Breast epithelium (tissue), 4 donors: ENCODE results near the gene EIF3F. TPM values are rescaled to one million over a fixed set of nuclear protein-coding genes. Genes with fewer than 3 reads are reported as not detected.

ENCODE experiments used
- DNase-seq, 2 donors: peaks; one replicate each; pipeline ENCODE4 v3.0.0-alpha.2; 2019; ENCODE audit warnings: low spot score in 2 of 2
- H3K27ac ChIP-seq, 2 donors: fragments of 200-600 bp; sonication (generic) in 1 of 2; one replicate each; pipeline ENCODE4 v1.5.1; 2016 to 2019; ENCODE audit warnings: mild to moderate bottlenecking in 1 of 2
- H3K27me3 ChIP-seq, 2 donors: fragments of 200-600 bp; sonication (generic) in 1 of 2; one replicate each; pipeline versions ENCODE4 v1.5.1 to v1.6.0; 2017 to 2019; ENCODE audit warnings: control low read depth in 1 of 2, mild to moderate bottlenecking in 1 of 2
- H3K36me3 ChIP-seq: fragments of 200-600 bp; one replicate; pipeline ENCODE4 v1.5.1; 2019
- H3K4me1 ChIP-seq, 2 donors: fragments of 200-600 bp; sonication (generic); one replicate each; pipeline ENCODE4 v1.5.1; 2016 to 2019; ENCODE audit warnings: control low read depth in 1 of 2
- H3K4me3 ChIP-seq, 3 donors: fragments of 200-600 bp; sonication (generic); 1 replicate in 2 of 3; 2 replicates in 1 of 3; pipeline ENCODE4 v1.5.1; 2016 to 2019; ENCODE audit warnings: mild to moderate bottlenecking in 3 of 3, moderate library complexity in 2 of 3
- H3K9me3 ChIP-seq, 2 donors: fragments of 200-600 bp; sonication (generic) in 1 of 2; one replicate each; pipeline ENCODE4 v1.5.1; 2016 to 2019; ENCODE audit warnings: control low read depth in 1 of 2
- CTCF ChIP-seq, 3 donors: fragments of 450-650 bp; IDR thresholded peaks; one replicate each; pipeline ENCODE4 v1.5.1; 2016 to 2017; ENCODE audit warnings: antibody characterized with exemption in 3 of 3, mild to moderate bottlenecking in 3 of 3, moderate library complexity in 3 of 3
- POLR2A ChIP-seq: fragments of 450-650 bp; IDR thresholded peaks from one replicate; pipeline ENCODE4 v1.6.1; 2016; ENCODE audit warnings: antibody characterized with exemption, mild to moderate bottlenecking, moderate library complexity
- POLR2AphosphoS5 ChIP-seq, 3 donors: sonication (generic); formaldehyde crosslinking; IDR thresholded peaks; one replicate each; pipeline ENCODE4 v1.6.1; 2017; ENCODE audit warnings: antibody characterized with exemption in 3 of 3
- intact Hi-C: fragments of 100-400 bp; cut with DNase I; formaldehyde crosslinking; loops from one replicate; pipeline ENCODE4 v1.15.1; 2023; ENCODE audit warnings: low total_unique reads
- total RNA-seq, 3 donors: library from RNA; depleted of rRNA; stranded (reverse); fragments of >200 nt; gene quantifications; one replicate each; pipeline ENCODE4 v1.1.0, GENCODE V29; 2016

EIF3F gene
- total RNA-seq, 3 donors from 2014 or later: 145 to 180 (median 151) TPM

GRCh38 chr11:8019314-8020243 lies 32.4 kb downstream of the EIF3F start:
- intact Hi-C loops: no loop called here
- peak overlapping the region; percentile 89 to 94 for H3K27ac ChIP-seq
- no peaks in the 10 kb centered on the region for H3K27me3 ChIP-seq
- TF ChIP-seq POLR2AphosphoS5 (IDR thresholded peaks at IDR 0.05) (no peak), CTCF (IDR thresholded peaks at IDR 0.05) (no peak), POLR2A (no peak)
- H3K4me3 ChIP-seq: peak overlapping the region; percentile 64 to 83 (median 69)
- H3K4me1 ChIP-seq: no peaks in the 10 kb centered on the region
- H3K9me3 ChIP-seq: no peaks in the 10 kb centered on the region
- no peak for DNase-seq
- no peaks in the 10 kb centered on the region for H3K36me3 ChIP-seq

GRCh38 chr11:8020244-8020597 lies 33.1 kb downstream of the EIF3F start:
- intact Hi-C loops: no loop called here
- H3K4me3 ChIP-seq: peak overlapping the region; percentile 64 to 83 (median 69)
- H3K27ac ChIP-seq: peak overlapping the region in 1 of 2 donors; percentile 94
- no peaks in the 10 kb centered on the region for H3K36me3 ChIP-seq
- no peak for DNase-seq
- H3K4me1 ChIP-seq: no peaks in the 10 kb centered on the region
- no peaks in the 10 kb centered on the region for H3K27me3 ChIP-seq
- no peaks in the 10 kb centered on the region for H3K9me3 ChIP-seq
- no peak for TF ChIP-seq CTCF (IDR thresholded peaks at IDR 0.05)
- no peak for TF ChIP-seq POLR2AphosphoS5 (IDR thresholded peaks at IDR 0.05)
- no peak for TF ChIP-seq POLR2A

- H3K4me3 ChIP-seq: no peak overlapping the region
- H3K27me3 ChIP-seq: no peaks in the 10 kb centered on the region
- H3K36me3 ChIP-seq: no peaks in the 10 kb centered on the region
- no peak overlapping the region for H3K27ac ChIP-seq
- no peaks in the 10 kb centered on the region for H3K4me1 ChIP-seq
- no peak for TF ChIP-seq POLR2A
- no peak for TF ChIP-seq POLR2AphosphoS5 (IDR thresholded peaks at IDR 0.05)
- no peak for TF ChIP-seq CTCF (IDR thresholded peaks at IDR 0.05)
- H3K9me3 ChIP-seq: no peaks in the 10 kb centered on the region
- intact Hi-C loops: no loop called here
- DNase-seq: no peak
Measured at GRCh38 chr11:8021920-8022319, 34.8 kb downstream of the EIF3F start.

GRCh38 chr11:8022876-8023275 lies 35.7 kb downstream of the EIF3F start:
- no peaks in the 10 kb centered on the region for H3K36me3 ChIP-seq
- no peak for DNase-seq
- no peaks in the 10 kb centered on the region for H3K27me3 ChIP-seq
- H3K9me3 ChIP-seq: no peaks in the 10 kb centered on the region
- no peak overlapping the region for H3K27ac ChIP-seq
- intact Hi-C loops: no loop called here
- no peaks in the 10 kb centered on the region for H3K4me1 ChIP-seq
- no peak overlapping the region for H3K4me3 ChIP-seq
- TF ChIP-seq POLR2AphosphoS5 (IDR thresholded peaks at IDR 0.05) (no peak), CTCF (IDR thresholded peaks at IDR 0.05) (no peak), POLR2A (no peak)

GRCh38 chr11:8023831-8024555 lies 36.9 kb downstream of the EIF3F start:
- intact Hi-C loops: no loop called here
- Histone ChIP-seq H3K27ac (no peak overlapping the region), H3K27me3 (no peaks in the 10 kb centered on the region), H3K36me3 (no peaks in the 10 kb centered on the region), H3K4me1 (no peaks in the 10 kb centered on the region), H3K4me3 (no peak overlapping the region), H3K9me3 (no peaks in the 10 kb centered on the region)
- TF ChIP-seq POLR2A (no peak), POLR2AphosphoS5 (IDR thresholded peaks at IDR 0.05) (no peak)
- no peak for DNase-seq
